Measurements from ENCODE around the gene CACNA1B.
"Not testable (repeated sequence)": the region's sequence is repeated elsewhere in the genome, so short reads cannot be mapped to it uniquely, and the experiment has no call there.

Gene CACNA1B

DNA sequence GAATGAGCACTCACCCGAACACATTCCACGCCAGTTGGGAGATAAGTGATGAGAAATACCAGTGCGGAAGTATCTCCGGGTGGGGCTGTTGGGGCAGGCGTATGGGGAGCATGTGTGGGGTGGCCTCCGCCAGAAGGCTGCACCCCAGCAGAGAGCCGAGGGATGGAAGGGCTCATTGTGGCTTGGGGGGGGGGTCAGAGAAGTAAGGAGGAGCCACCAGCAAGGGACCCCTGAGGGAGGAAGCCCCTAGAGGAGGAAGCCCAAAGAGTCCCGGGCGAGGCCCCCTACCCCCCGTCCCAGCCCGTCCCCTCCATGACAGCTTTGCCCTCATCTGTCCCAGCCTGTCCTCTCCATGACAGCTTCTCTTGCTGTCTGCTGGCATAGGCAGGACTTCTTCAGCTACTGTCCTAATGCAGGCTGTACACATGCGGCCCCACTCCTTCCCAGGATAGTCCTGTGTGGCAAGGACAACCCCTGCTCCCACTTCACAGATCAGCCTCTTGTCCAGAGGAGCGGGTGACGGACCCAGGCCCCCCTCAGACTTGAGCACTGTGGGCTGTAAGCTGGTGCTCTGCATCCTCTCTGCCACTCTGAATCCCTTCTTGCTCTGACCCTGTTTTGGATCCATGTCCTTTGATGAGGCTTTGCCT, 239.6 kb downstream of the CACNA1B start:
- no peak for DNase-seq (ENCODE audit: low read depth)

DNA sequence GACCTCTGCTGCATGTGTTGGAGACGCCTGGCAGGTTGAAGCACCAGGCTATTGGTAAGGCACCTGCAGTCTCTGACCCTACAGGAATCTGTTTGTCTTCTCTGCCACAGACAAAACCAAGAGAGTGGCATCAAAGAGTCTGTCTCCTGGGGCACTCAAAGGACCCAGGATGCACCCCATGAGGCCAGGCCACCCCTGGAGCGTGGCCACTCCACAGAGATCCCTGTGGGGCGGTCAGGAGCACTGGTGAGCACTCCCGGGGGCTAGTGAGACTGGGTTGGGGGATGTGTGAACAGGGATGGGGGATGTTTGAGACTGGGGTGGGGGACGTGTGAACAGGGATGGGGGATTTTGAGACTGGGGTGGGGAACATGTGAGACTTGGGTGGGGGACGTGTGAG, 240.3 kb downstream of the CACNA1B start:
- no peak for DNase-seq (ENCODE audit: low read depth)

DNA sequence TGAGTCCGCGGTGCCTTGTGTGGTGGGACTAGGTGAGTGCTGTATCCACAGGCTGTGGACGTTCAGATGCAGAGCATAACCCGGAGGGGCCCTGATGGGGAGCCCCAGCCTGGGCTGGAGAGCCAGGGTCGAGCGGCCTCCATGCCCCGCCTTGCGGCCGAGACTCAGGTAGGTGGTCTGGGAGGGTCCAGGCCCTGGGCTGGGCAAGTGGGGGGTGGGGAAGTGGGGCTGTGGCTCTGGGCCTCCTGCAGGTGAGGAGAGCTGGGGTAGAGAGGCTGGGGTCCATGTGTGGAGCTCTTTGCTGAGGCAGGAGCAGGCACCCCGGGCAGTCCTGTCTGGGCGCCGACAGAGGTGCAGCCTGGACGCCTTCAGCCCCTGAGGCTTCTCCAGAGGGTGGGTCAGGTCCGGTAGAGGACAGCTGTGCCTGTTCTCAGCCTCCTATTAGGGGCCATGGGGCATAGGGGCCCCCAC, 241.1 kb downstream of the CACNA1B start:
- no peak for DNase-seq (ENCODE audit: low read depth)

DNA sequence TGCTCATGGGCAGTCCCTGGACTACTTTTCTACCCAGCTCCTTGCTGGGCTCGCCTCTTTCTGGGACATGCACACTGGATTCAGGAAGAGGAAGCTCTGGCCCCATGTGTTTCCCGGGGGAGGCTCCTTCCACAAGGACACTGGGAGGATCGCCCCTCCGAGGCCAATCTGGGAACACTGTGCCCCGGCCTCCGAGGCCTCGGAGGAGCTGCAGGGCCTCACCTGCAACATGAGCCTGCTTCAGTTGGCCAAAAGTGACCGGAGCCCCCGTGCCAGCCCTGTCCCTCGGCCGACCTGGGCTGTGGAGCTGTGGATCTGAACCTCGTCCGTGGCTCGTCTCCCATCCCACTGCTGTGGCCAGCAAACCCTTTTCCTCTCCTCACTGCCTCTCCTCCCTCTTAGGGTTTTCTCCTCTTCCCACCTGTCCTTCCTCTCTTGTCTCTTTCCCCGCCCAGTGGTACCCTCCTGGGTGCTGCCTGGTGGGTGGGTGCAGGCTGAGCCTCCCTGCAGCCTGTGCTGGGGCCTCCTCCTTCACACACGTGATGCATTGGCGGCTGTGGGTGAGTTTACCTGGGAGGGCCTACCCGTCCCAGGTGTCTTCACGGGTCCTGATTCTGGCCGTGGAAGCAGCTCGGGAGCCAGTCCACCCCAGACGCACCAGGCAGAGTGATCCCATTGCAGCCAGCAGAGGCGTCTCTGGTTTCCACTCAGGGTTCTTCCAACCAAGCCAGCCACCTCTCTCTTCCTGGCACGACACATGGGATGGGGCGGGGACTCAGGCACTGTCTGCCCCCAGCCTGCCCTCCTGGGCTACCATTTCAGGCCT, 241.8 kb downstream of the CACNA1B start:
- DNase-seq (ENCODE audit: low read depth): no peak

DNA sequence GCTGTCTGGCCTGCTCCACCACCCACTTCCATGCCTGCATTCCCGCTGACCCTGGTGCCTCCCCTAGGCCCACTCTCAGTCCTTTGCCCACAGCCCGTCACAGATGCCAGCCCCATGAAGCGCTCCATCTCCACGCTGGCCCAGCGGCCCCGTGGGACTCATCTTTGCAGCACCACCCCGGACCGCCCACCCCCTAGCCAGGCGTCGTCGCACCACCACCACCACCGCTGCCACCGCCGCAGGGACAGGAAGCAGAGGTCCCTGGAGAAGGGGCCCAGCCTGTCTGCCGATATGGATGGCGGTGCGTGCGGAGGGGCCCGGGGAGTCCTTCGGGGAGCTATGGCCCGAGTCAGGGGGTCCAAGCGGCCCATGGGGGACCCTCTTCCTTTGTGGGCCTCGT, 242.5 kb downstream of the CACNA1B start:
- no peak for DNase-seq (ENCODE audit: low read depth)

DNA sequence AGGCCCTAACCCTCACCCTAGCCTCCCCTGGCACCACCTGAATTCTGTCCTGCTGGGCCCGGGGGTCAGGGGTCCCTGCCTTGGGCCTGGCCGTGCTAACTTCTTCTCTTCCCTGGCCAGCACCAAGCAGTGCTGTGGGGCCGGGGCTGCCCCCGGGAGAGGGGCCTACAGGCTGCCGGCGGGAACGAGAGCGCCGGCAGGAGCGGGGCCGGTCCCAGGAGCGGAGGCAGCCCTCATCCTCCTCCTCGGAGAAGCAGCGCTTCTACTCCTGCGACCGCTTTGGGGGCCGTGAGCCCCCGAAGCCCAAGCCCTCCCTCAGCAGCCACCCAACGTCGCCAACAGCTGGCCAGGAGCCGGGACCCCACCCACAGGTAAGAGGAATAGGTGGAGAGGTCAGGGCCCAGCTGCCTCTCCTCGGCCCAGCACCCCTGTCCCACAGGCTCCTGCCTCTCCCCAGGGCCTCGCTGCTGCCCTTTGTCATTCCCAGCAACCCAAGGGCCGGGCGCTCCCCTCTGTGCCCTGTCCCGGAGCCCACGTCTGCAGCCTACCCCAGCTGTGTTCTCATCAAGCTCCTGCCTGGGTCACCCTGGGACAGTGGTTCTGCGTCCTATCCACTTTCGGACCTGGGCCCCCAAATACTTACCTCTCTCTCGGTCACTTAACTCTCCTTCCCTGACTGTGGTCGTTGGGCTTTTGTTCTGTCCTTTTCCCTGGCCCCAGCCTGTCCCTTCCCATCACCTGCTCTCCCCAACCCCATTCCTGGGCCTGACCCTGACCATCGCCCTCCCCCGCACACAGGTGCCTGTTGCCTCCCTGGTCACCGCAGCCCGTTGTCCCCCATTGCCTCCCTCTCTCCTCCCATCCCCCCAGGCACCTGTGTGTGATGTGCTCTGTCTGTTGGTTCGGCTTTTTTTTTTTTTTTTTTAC, 243.2 kb downstream of the CACNA1B start:
- DNase-seq (ENCODE audit: low read depth): no peak

DNA sequence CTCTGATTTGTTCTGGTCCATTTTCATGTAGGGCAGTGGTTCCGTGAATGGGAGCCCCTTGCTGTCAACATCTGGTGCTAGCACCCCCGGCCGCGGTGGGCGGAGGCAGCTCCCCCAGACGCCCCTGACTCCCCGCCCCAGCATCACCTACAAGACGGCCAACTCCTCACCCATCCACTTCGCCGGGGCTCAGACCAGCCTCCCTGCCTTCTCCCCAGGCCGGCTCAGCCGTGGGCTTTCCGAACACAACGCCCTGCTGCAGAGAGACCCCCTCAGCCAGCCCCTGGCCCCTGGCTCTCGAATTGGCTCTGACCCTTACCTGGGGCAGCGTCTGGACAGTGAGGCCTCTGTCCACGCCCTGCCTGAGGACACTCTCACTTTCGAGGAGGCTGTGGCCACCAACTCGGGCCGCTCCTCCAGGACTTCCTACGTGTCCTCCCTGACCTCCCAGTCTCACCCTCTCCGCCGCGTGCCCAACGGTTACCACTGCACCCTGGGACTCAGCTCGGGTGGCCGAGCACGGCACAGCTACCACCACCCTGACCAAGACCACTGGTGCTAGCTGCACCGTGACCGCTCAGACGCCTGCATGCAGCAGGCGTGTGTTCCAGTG, 244.0 kb downstream of the CACNA1B start:
- DNase-seq (ENCODE audit: low read depth): no peak

DNA sequence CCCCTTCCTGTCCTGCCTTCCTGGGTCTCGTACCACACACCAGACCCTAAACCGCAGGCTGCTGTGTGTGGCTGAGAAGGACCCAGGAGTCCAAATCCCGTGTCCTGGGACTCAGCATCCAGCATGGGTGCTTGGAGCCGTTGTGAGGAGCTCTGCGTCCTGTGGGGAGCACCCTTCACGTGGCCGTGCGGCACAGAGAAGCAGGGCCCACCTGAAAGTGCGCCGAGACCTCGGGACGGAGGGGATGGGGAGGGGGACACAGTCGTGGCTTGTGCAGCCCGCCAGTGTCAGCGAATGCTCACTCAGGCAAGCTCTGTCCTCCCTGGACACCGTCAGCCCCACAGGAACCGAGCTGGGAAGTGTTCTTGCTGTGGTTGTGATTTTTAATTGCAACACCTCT, 244.6 kb downstream of the CACNA1B start:
- DNase-seq (ENCODE audit: low read depth): no peak

DNA sequence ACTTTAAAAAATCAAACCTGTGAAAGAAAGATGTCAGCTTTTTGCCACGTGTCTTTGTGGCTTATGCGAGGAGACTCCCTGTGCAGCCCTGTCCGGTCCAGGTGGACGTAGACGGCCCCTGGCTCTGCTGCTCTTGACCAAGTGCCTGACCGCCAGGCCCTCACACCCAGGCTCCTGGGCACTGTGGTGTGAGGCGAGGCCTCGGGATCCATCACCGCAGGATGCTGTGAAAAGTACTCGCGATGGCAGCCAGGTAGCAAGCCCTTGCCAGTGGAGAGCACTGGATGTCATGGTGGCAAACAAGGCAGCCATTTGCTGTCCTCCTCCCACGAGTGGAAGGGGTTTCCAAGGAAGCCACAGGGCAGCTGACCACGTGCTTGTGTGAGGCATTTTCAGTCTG, 245.1 kb downstream of the CACNA1B start:
- DNase-seq (ENCODE audit: low read depth): no peak

DNA sequence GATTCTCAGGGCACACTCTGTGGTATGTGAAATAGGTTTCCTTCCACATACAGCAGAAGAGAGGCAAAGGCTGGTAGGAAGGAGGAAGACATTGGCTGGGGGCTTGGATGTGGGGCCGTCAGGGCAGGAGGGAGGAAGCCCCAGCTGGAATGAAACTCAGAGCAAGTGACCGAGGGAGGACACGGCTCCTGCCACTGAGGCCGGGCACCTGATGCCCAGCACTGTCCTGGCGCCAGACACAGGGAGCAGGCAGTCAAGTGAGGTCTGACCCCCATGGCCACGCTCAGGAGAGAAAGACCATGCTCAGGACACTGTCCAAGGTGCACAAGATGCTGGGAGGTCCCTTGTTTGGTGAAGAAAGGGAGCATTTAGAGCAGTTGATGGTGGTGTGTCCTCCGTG, 245.5 kb downstream of the CACNA1B start:
- no peak for DNase-seq (ENCODE audit: low read depth)

DNA sequence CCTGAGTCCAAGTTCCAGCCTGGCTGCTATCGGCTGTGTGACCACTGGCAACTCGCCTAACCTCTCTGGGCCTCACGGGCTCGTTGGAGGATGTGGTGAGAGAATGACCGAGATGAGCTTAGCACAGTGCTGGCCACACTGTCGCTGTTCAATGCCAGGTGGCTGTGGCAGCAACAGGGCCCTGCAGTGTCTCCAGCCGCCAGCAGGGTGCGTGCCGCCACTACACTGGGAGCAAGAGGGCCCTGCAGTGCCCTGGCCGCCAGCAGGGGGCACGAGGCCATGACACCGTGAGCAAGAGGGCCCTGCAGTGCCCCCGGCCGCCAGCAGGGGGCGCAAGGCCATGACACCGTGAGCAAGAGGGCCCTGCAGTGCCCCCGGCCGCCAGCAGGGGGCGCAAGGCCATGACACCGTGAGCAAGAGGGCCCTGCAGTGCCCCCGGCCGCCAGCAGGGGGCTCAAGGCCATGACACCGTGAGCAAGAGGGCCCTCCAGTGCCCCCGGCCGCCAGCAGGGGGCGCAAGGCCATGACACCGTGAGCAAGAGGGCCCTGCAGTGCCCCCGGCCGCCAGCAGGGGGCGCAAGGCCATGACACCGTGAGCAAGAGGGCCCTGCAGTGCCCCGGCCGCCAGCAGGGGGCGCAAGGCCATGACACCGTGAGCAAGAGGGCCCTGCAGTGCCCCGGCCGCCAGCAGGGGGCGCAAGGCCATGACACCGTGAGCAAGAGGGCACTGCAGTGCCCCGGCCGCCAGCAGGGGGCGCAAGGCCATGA, 248.7 kb downstream of the CACNA1B start:
- DNase-seq (ENCODE audit: low read depth): peak; percentile 77

DNA sequence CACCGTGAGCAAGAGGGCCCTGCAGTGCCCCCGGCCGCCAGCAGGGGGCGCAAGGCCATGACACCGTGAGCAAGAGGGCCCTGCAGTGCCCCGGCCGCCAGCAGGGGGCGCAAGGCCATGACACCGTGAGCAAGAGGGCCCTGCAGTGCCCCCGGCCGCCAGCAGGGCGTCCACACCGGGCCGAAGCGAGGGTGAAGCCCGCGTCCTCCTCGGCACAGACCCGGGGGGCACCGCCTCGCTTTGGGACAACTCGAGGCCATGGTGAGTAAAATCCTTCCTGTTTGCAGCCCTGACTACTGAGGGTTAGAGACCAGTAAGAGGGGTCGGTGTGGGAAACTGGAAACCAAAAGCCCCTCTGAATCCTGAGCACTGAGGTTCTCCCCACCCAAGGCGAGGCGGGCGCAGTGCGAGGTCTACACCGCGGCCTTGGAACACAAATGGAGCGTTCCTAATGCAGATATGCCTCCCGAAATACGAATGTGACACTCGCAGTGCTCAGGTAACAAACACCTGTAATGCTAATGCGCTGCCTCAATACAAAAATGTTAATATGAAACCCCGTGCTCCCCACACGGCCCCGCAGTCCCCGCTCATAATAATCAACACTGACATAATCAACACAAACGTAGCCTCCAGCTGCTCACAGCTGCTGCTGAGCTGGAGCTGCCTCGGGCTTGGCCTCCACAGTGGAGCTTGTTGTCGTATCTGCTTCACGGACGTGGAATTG, 249.4 kb downstream of the CACNA1B start:
- DNase-seq (ENCODE audit: low read depth): not testable (repeated sequence)

DNA sequence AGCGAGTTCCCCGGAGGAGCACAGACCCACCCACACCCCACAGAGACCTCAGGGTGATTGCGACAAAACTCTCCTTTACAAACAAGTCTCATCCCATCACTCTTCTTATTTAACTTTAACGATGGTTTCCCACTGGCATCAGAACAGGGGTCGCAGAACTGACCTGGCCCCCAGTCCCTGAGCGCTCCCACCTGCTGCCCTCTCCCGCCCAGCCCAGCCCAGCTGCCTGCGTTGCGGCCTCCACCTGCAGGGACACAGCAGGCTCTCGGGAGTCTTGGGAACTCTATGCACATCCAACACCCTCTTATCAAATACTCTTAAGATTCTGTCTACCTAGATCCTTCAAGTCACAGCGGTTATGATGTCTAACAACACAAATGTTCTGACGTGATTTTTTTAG, 250.4 kb downstream of the CACNA1B start:
- DNase-seq (ENCODE audit: low read depth): not testable (repeated sequence)

DNA sequence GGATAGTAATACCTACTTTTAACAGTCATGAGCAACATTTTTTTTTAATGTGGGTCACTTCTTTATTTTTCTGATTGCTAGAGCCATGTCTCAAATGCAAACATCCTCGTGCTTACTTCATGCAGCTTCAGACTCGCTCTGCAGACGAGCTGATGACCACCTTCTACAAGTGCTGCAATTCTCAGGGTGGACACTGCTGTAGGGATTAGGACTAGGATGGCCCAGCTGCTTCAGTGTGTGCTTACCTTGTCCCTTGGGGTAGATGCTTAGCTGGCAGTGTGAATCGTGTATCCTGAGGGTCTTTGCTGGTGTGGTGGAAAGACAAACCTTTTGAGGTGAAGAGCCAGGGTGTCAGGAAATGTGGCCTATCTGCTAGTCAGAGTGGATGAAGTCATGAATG, 251.7 kb downstream of the CACNA1B start:
- not testable (repeated sequence) for DNase-seq (ENCODE audit: low read depth)

DNA sequence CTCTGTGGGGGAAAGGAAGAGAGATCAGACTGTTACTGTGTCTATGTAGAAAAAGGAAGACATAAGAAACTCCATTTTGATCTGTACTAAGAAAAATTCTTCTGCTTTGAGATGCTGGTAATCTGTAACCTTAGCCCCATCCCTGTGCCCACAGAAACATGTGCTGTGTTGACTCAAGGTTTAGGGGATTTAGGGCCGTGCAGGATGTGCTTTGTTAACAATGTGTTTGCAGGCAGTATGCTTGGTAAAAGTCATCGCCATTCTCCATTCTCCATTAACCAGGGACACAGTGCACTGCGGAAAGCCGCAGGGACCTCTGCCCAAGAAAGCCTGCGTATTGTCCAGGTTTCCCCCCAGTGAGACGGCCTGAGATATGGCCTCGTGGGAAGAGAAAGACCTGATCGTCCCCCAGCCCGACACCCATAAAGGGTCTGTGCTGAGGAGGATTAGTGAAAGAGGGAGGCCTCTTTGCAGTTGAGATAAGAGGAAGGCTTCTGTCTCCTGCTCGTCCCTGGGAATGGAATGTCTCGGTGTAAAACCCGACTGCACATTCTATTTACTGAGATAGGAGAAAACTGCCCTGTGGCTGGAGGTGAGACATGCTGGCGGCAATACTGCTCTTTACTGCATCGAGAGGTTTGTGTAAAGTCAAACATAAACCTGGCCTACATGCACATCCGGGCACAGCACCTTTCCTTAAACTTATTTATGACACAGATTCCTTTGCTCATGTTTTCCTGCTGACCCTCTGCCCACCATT, 255.5 kb downstream of the CACNA1B start:
- not testable (repeated sequence) for DNase-seq (ENCODE audit: low read depth)

DNA sequence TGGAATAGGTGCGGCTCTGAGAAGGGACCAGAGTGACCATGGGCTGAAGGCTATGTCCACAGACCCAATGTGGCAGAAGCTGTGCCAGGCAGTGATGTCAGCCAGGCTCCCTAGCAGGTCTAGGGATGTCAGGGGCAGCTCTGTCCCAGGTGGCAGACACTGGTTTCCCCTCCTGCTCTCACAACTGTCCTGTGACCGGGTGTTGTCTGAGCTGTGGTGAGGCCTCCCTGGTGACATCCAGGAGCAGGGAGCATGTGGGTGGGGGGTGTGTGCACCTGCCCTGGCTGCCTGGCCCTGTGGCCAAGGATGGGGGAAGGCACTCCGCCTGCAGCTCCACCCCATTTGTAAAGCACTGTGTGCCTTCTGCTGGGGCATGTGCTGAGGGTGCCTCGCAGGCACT, 257.0 kb downstream of the CACNA1B start:
- not testable (repeated sequence) for DNase-seq (ENCODE audit: low read depth)

DNA sequence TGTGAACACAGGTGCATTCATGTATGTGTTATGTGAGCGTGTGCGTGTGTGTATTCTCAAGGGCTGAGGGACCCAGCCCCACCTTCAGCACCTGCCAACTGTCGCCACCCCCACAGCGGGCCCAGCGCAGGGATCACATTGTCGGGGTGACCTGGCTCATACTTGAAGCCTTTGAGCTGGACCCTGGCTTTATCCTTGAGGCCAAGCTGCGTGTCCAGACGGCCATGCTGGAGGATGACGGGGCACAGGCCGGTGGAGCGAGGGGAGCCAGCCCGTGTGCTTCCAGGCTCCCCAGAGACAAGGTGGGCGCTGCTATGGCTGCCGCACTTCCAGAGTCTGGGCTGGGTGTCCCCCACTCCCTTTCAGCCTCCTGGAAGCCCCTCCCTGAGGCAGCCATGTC, 261.5 kb downstream of the CACNA1B start:
- DNase-seq (ENCODE audit: low read depth): not testable (repeated sequence)

DNA sequence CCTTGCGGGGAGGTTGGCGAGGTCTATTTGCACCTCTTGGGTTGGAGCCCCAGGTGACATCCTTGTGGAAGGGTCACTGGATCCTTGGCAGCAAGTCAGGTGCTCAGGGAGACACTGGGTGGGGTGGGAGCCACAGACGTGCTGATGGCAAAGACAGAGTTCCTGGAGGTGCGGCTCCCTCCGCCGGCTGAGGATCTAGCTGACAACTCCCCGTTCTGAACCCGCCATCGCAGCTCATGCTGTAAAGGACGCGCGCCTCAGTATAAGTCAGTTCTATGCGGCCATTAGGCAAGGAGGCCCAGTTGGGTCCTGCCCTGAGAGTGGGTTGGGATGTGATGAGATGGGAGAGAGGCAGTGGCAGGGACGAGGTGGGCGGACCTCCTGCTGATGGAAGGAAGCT, 263.4 kb downstream of the CACNA1B start:
- not testable (repeated sequence) for DNase-seq (ENCODE audit: low read depth)

DNA sequence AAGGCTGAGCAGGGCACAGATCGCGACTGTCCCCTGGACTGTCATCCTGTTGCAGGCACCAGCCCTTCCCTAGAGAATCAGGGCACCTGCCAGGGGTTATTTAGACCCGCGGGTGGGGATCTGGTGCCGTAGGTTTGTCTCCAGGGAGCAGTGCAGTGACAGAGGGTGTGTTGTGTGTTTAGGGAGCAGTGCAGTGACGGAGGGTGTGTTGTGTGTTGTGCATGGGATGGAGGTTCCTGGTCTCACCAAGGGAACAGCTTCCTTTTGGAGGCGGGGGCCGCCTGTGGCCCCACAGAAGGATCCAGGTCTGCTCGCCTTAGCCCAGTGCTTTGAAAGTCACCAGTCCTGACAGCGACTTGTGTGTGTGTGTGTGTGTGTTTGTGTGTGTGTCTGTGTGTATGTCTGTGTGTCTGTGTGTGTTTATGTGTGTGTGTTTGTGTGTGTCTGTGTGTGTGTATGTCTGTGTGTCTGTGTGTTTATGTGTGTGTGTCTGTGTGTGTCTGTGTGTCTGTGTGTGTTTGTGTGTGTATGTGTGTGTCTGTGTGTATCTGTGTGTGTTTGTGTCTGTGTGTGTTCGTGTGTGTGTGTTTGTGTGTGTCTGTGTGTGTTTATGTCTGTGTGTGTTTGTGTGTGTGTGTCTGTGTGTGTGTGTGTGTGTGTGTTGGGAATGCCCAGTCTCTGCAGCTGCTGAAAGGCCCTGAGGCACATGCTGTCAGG, 265.1 kb downstream of the CACNA1B start:
- not testable (repeated sequence) for DNase-seq (ENCODE audit: low read depth)

Measured in activated T-cell treated with anti-CD3 and anti-CD28 coated beads for 48 hours (primary cell).